Measurements from ENCODE around the gene ZNF664. TPM values are rescaled to one million over a fixed set of nuclear protein-coding genes. Genes with fewer than 3 reads are reported as not detected.

The ZNF664 gene
- total RNA-seq, 1 donor from 2014 or later, result 88.2 TPM

DNA sequence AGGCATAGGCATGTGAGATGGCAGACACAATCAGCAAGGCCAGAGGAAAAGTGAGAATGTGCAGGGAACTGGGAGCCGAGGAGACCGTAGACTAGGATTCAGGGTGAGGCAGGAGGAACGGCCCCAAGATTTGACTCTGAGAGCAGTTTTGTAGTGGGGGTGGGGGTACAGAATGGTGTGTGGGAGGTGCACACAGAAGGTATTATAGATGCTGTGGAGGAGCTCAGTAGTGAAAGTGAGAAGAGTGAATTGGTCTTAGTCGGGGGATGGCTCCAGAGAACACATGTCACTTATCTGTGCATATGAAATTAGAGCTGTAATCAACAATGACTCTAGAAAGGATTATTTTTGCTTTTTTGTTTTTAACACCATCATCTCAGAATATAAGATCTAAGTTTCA is 11.9 kb downstream of the ZNF664 start:
- DNase-seq (ENCODE audit: low read depth) (no peak), FAIRE-seq (no peak)
- TF ChIP-seq, protein P1, sequence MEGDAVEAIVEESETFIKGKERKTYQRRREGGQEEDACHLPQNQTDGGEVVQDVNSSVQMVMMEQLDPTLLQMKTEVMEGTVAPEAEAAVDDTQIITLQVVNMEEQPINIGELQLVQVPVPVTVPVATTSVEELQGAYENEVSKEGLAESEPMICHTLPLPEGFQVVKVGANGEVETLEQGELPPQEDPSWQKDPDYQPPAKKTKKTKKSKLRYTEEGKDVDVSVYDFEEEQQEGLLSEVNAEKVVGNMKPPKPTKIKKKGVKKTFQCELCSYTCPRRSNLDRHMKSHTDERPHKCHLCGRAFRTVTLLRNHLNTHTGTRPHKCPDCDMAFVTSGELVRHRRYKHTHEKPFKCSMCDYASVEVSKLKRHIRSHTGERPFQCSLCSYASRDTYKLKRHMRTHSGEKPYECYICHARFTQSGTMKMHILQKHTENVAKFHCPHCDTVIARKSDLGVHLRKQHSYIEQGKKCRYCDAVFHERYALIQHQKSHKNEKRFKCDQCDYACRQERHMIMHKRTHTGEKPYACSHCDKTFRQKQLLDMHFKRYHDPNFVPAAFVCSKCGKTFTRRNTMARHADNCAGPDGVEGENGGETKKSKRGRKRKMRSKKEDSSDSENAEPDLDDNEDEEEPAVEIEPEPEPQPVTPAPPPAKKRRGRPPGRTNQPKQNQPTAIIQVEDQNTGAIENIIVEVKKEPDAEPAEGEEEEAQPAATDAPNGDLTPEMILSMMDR (IDR thresholded peaks at IDR 0.05; ENCODE audit: insufficient read depth, low read length, severe bottlenecking), result no peak
- H3K36me3 ChIP-seq (ENCODE audit: control insufficient read depth, insufficient read depth, low read length), result peaks cover 2% of the 10 kb centered on the region
- no peaks in the 10 kb centered on the region for H3K27me3 ChIP-seq (ENCODE audit: control insufficient read depth, insufficient read depth, low read length)
- no peak overlapping the region for H3K4me3 ChIP-seq (ENCODE audit: low read depth, low read length)

DNA sequence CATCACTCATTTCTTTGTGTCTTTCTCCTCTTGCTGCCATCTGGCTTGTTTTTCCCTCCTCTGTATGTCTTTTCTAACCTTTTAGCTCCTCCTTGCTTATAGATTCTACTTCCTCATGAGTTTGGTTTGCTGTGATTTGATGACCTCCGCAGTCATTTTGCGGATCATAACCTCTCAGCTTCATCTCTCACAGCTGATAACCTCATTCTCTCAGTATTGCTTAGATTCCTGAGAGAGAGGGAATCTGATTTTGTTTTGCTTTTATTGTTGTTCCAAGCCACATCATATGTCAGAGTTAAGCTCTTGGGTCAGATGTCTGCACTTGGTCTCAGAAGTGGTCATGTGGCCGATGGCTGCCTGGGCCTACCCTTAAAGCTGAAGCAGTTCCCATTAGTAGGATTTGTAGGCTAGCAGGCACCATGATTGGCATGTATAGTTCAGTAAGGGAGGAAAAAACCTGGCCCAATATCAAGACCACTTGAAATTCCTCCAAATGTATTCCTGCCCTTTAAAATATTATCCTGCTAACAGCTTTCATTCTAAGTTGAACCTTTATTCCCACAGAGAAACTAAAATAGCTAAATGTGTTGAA is 13.5 kb downstream of the ZNF664 start:
- no peak for FAIRE-seq
- DNase-seq (ENCODE audit: low read depth), result no peak
- Histone ChIP-seq H3K4me3 (ENCODE audit: low read depth, low read length) (no peak overlapping the region), H3K27me3 (ENCODE audit: control insufficient read depth, insufficient read depth, low read length) (no peaks in the 10 kb centered on the region), H3K36me3 (ENCODE audit: control insufficient read depth, insufficient read depth, low read length) (peaks cover 2% of the 10 kb centered on the region)
- TF ChIP-seq, protein P1 (IDR thresholded peaks at IDR 0.05; ENCODE audit: insufficient read depth, low read length, severe bottlenecking), result no peak

DNA sequence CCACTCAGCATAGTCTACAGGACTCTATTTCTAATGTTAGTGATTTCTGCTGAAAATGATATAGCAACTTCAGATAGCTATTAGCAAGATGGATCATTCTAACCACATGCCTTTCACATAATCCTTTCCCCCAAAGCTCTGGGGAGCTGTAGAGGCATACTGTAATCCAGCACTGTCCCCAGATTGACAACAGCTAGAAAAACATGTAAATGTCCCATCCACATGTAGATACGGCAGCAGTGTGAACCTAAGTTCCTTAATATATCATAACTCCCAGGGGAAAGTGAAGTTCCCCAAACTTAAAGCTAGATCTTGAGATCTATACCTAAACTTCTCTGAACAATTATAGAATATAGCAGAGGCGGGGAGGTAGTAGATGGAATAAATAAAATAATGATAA is 14.0 kb downstream of the ZNF664 start:
- FAIRE-seq, result no peak
- H3K4me3 ChIP-seq (ENCODE audit: low read depth, low read length), result no peak overlapping the region

DNA sequence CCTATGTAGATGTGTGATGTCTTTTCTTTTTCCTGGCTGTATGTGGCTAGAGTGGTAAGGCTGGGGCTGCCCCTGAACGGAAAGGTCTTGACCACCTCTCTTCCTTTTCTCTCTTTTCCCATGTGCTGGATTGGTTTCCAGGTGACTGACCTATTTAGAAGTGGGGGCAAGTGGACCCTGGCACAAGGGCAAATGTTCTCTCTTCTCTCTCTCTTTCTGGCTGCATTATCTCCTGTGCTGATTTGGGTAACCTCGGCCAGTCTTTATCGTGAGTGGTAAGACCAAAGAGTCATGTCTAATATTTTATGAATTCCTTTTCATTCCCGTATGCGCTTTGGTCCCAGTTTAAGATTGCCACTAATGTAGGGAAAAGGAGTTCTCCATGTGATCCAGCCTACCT is 16.2 kb downstream of the ZNF664 start:
- peaks cover 2% of the 10 kb centered on the region for H3K36me3 ChIP-seq (ENCODE audit: control insufficient read depth, insufficient read depth, low read length)
- H3K27me3 ChIP-seq (ENCODE audit: control insufficient read depth, insufficient read depth, low read length), result no peaks in the 10 kb centered on the region
- H3K4me3 ChIP-seq (ENCODE audit: low read depth, low read length), result no peak overlapping the region
- DNase-seq (ENCODE audit: low read depth) (no peak), FAIRE-seq (no peak)
- TF ChIP-seq, protein P1 (IDR thresholded peaks at IDR 0.05; ENCODE audit: insufficient read depth, low read length, severe bottlenecking), result no peak

More for the DNA sequence above, 14.0 kb downstream of the ZNF664 start:
- no peak for DNase-seq (ENCODE audit: low read depth)
- Histone ChIP-seq H3K36me3 (ENCODE audit: control insufficient read depth, insufficient read depth, low read length) (peaks cover 2% of the 10 kb centered on the region), H3K27me3 (ENCODE audit: control insufficient read depth, insufficient read depth, low read length) (no peaks in the 10 kb centered on the region)
- TF ChIP-seq, protein P1 (IDR thresholded peaks at IDR 0.05; ENCODE audit: insufficient read depth, low read length, severe bottlenecking), result no peak

DNA sequence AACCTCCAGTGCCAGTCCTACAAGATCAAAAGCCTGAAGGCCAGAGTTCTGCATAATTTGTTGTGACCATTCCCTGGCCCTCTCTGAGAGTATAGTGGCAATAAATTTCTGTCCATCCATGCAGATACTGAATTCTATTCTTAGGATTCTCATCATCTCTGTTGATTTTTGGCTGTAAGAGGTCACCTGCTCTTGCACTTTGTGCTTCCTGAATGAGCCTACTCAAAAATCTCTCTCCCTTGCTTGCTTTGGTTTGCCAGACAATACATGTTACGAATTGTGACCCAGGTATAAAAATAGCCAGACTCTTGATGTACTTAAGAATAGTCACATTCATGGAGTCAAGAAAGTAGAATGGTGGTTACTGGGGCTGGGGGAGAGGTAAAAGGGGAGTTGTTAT is 16.7 kb downstream of the ZNF664 start:
- no peak for DNase-seq (ENCODE audit: low read depth)
- Histone ChIP-seq H3K4me3 (ENCODE audit: low read depth, low read length) (no peak overlapping the region), H3K36me3 (ENCODE audit: control insufficient read depth, insufficient read depth, low read length) (peaks cover 2% of the 10 kb centered on the region), H3K27me3 (ENCODE audit: control insufficient read depth, insufficient read depth, low read length) (no peaks in the 10 kb centered on the region)
- no peak for FAIRE-seq
- TF ChIP-seq, protein P1 (IDR thresholded peaks at IDR 0.05; ENCODE audit: insufficient read depth, low read length, severe bottlenecking), result no peak

DNA sequence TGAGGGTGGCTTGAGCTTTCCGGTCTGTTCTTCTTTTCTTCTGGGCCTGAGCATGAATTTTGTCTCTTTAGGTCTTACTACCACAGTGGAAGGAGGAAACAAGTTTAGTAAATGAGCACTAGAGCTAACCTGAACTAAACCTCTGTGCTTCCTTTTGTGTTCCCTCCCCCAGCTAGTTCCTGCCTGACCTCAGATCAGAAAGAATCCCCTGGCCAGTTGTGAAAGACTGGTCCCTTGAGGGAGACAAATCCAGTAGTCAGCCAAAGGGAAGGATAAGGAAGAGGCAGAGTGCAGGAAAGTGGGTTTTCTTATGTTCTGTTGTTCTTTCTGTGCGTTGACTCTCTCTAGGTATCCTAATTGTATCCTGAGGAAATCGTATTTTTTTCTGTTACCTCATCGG is 17.5 kb downstream of the ZNF664 start:
- H3K36me3 ChIP-seq (ENCODE audit: control insufficient read depth, insufficient read depth, low read length), result peaks cover 2% of the 10 kb centered on the region
- no peaks in the 10 kb centered on the region for H3K27me3 ChIP-seq (ENCODE audit: control insufficient read depth, insufficient read depth, low read length)
- TF ChIP-seq, protein P1 (IDR thresholded peaks at IDR 0.05; ENCODE audit: insufficient read depth, low read length, severe bottlenecking), result no peak
- H3K4me3 ChIP-seq (ENCODE audit: low read depth, low read length), result no peak overlapping the region
- no peak for FAIRE-seq
- no peak for DNase-seq (ENCODE audit: low read depth)
